Measurements from ENCODE around the gene GPR132.

The GPR132 gene

DNA sequence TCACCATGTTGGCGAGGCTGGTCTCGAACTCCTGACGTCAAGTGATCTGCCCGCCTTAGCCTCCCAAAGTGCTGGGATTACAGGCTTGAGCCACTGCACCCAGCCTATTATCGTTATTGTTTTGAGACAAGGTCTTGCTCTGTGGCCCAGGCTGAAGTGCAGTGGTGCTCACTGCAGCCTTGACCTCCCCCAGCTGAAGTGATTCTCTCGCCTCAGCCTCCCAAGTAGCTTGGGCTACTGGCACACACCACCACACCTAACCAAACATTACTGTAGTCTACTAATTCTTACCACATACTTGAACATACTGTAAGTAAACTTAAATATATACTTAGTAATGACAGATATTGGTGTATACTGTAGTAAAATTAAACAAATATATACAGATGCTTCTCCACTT is 39.8 kb downstream of the GPR132 start:
- Histone ChIP-seq H3K27ac (peak overlapping the region; percentile 69 to 94 (median 85); a peak in 21 of 22 replicates), H3K4me2 (peak overlapping the region; percentile 55 to 99 (median 95)), H3K27me3 (no peaks in the 10 kb centered on the region), H3K36me3 (no peaks in the 10 kb centered on the region), H3K4me3 (no peak overlapping the region), H3K9ac (peak overlapping the region in 10 of 11 experiments; percentile 64 to 89 (median 75); a peak in 18 of 22 replicates), H4K20me1 (peaks cover 0 to 4% (median 3%) of the 10 kb centered on the region in 11 experiments; a peak in 11 of 22 replicates), H3K4me1 (peaks cover 58 to 70% (median 62%) of the 10 kb centered on the region in 10 experiments), H3K9me3 (replicated peaks in 1 of 11) (peaks cover 0 to 15% (median 0%) of the 10 kb centered on the region in 11 experiments; a peak in 4 of 22 replicates)
- TF ChIP-seq Cebpa-rat (IDR thresholded peaks at IDR 0.05) = no peak

DNA sequence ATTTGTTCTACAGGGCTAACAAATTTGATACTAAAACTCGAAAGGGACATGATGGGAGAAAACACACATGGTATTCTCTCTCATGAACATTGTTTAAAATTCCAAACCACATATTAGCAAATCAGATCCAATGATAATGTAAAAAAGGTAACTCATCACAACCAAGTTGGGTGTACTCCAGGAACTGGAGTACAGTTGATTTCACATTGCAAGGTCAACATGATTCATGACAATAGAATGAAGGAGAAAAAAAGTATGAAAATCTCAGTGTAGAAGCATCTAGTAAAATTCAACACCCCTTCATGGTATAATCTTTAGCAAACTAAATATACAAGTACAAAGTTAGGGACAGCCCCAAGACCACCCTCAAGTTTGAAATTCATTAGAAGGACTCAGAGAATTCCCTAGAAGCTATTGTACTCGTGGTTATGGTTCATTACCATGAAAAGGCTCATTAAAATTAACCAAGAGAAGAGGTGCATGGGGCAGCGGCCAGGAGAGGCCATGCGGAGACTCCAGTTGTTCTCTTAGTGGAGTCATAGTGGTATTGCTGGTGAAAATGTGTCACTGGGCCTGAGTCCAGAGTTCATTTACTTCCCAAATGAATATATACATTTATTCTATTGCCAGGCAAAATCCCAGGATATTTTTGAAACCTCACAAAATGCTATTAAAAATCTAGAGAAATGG is 41.3 kb downstream of the GPR132 start:
- peaks cover 0 to 19% (median 17%) of the 10 kb centered on the region in 11 experiments; a peak in 20 of 22 replicates for H4K20me1 ChIP-seq
- H3K9ac ChIP-seq = peak overlapping the region; percentile 64 to 89 (median 75)
- H3K27ac ChIP-seq = peak overlapping the region; percentile 71 to 94 (median 85)
- peak overlapping the region; percentile 55 to 99 (median 95) for H3K4me2 ChIP-seq
- peaks cover 0 to 10% (median 6%) of the 10 kb centered on the region in 11 experiments; a peak in 9 of 22 replicates for H3K36me3 ChIP-seq
- peak overlapping the region in 8 of 10 experiments; percentile 8 to 52 (median 37); a peak in 10 of 20 replicates for H3K4me3 ChIP-seq
- peaks cover 0 to 15% (median 0%) of the 10 kb centered on the region in 11 experiments; a peak in 4 of 22 replicates for H3K9me3 ChIP-seq (replicated peaks in 1 of 11)
- TF ChIP-seq Cebpa-rat (IDR thresholded peaks at IDR 0.05) = no peak
- H3K27me3 ChIP-seq = no peaks in the 10 kb centered on the region
- peaks cover 70 to 80% (median 73%) of the 10 kb centered on the region in 10 experiments for H3K4me1 ChIP-seq

DNA sequence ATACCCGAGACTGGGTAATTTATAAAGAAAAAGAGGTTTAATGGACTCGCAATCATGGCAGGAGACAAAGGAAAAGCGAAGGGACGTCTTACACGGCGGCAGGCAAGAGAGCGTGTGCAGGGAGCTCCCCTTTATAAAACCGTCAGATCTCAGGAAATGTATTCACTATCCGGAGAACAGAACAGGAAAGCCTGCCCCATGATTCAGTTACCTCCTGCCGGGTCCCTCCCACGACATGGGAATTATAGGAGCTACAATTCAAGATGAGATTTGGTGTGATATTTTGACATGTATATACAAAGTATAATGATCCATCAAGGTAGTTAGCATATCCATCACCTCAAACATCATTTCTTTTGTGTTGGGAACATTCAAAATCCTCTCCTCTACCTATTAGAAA is 42.1 kb downstream of the GPR132 start:
- Histone ChIP-seq H3K36me3 (peaks cover 0 to 18% (median 13%) of the 10 kb centered on the region in 11 experiments; a peak in 10 of 22 replicates), H3K4me2 (peak overlapping the region; percentile 89 to 99 (median 98)), H3K27me3 (no peaks in the 10 kb centered on the region), H3K9ac (peak overlapping the region in 4 of 11 experiments; percentile 3 to 89 (median 51); a peak in 5 of 22 replicates), H3K4me1 (peaks cover 77 to 84% (median 81%) of the 10 kb centered on the region in 10 experiments), H3K27ac (peak overlapping the region in 9 of 11 experiments; percentile 80 to 94 (median 87); a peak in 15 of 22 replicates), H3K4me3 (peak overlapping the region in 2 of 10 experiments; percentile 43 to 67; a peak in 3 of 20 replicates), H3K9me3 (replicated peaks in 1 of 11) (peaks cover 0 to 15% (median 0%) of the 10 kb centered on the region in 11 experiments; a peak in 4 of 22 replicates), H4K20me1 (peaks cover under 1 to 27% (median 25%) of the 10 kb centered on the region in 11 experiments; a peak in 20 of 22 replicates)
- no peak for TF ChIP-seq Cebpa-rat (IDR thresholded peaks at IDR 0.05)

DNA sequence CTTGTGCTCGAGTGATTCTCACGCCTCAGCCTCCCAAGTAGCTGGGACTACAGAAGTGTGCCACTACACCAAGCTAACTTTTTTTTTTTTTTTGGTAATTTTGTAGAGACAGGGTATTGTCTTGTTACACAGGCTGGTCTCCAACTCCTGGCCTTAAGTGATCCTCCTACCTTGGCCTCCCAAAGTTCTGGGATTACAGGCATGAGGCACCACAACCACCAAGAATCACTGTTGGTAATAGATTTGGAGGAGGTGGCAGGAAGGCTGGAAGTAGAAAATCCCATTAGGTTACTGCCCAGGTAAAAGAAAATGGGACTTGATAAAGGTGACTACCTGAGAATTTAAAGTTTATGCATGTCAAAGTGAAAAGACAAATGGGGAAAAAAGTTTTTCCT is 43.0 kb downstream of the GPR132 start:
- H3K27ac ChIP-seq = peak overlapping the region in 10 of 11 experiments; percentile 72 to 94 (median 88); a peak in 18 of 22 replicates
- peaks cover 81 to 85% (median 84%) of the 10 kb centered on the region in 10 experiments for H3K4me1 ChIP-seq
- peak overlapping the region; percentile 61 to 77 (median 67) for H3K4me3 ChIP-seq

DNA sequence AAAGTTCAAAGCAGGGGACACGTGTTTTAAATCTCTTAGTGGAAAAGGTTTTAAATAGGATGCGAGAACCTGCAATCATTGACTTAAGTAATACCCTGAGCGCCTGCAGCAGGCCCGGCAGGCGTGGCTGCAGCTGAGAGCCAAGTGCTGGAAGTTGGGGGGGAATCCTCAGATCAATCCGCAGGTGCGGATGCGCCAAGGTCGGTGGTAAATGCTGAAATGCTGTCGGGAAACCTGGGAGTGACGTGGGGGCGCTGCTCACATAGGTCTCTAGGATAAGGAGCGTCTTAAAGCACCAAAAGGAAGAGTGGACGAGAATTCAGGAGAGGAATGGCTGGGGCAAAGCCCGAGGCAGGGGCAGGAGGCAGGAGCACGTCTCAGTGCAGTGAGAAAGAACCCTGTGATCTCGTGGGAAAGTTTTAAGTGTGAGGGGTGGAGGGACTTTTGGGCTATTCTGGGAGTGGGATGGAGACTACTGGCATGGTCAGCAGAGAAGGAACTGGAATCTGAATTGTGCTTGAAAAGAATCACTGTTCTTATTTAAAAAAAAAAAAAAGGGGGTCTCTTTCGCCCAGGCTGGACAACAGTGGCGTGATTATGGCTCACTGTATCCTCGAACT is 43.5 kb downstream of the GPR132 start:
- peaks cover 0 to 32% (median 20%) of the 10 kb centered on the region in 11 experiments; a peak in 11 of 22 replicates for H3K36me3 ChIP-seq
- peak overlapping the region; percentile 89 to 99 (median 98) for H3K4me2 ChIP-seq
- peaks cover 81 to 85% (median 84%) of the 10 kb centered on the region in 10 experiments for H3K4me1 ChIP-seq
- H3K9ac ChIP-seq = peak overlapping the region; percentile 81 to 94 (median 85)
- no peaks in the 10 kb centered on the region for H3K27me3 ChIP-seq
- peak overlapping the region; percentile 61 to 77 (median 67) for H3K4me3 ChIP-seq
- H3K27ac ChIP-seq = peak overlapping the region; percentile 47 to 94 (median 87); a peak in 21 of 22 replicates
- peaks cover 8 to 41% (median 39%) of the 10 kb centered on the region in 11 experiments; a peak in 20 of 22 replicates for H4K20me1 ChIP-seq
- peaks cover 0 to 5% (median 0%) of the 10 kb centered on the region in 11 experiments; a peak in 2 of 22 replicates for H3K9me3 ChIP-seq (replicated peaks in 1 of 11)
- TF ChIP-seq Cebpa-rat (IDR thresholded peaks at IDR 0.05) = no peak

More for the DNA sequence above, 43.0 kb downstream of the GPR132 start:
- Histone ChIP-seq H3K9me3 (replicated peaks in 1 of 11) (peaks cover 0 to 10% (median 0%) of the 10 kb centered on the region in 11 experiments; a peak in 3 of 22 replicates), H3K27me3 (no peaks in the 10 kb centered on the region), H3K36me3 (peaks cover 0 to 27% (median 17%) of the 10 kb centered on the region in 11 experiments; a peak in 10 of 22 replicates), H3K4me2 (peak overlapping the region; percentile 89 to 99 (median 98)), H4K20me1 (peaks cover 7 to 36% (median 34%) of the 10 kb centered on the region in 11 experiments; a peak in 20 of 22 replicates), H3K9ac (peak overlapping the region; percentile 81 to 94 (median 85); a peak in 21 of 22 replicates)
- no peak for TF ChIP-seq Cebpa-rat (IDR thresholded peaks at IDR 0.05)

DNA sequence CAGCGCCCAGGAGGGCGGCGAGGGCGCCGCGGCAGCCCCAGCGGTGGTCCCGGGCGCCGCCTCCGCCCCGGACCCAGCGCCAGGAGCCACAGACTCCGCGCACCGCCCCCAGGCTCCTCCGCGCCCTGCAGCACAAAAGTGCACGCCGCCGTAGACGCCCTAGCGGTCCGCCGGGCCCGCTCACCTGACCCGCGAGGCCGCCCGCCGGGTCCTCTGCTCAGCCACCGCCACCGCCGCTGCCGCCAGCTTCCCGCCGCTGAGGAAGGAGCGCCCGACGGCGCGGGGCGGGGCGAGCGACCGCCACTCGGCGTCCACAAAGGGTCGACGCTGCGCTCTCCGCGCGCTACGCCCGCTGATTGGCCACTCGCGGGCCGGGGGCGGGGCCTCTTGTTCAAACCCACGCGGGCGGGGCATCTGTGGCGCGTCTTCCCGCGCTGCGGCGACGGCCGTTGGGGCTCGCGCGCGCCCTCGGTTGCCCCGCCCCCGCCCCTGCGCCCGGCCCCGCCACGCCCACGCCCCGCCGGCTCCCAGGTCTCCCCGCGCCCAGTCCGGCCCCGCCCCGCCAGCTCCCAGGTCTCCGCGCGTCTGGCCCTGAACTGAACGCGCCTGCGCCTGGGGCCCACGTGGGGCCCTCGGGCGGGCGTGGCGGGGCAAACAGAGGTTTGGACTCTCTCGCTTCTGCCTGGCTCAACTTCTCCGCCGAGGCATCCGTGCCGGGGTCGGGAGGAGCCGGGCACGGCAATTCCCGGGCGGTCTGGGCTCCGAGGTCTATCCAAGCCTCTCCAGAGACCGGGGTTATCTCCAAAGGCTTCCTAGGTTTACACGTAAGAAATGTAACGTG is 44.2 kb downstream of the GPR132 start, which contains the start of gene CDCA4:
CDCA4 (minus strand) TSS at position 269 of the 841 bp plus-strand sequence. CDS start 9,154 bp downstream, outside the sequence.
- H3K4me2 ChIP-seq = peak within 1 kb of the TSS; percentile 92 to 99 (median 98)
- peak within 1 kb of the TSS; percentile 54 to 99 (median 99) for H3K27ac ChIP-seq
- H3K9ac ChIP-seq = peak within 1 kb of the TSS; percentile 87 to 100 (median 98)
- TF ChIP-seq Cebpa-rat (IDR thresholded peaks at IDR 0.05) = no peak
- peaks cover 81 to 85% (median 84%) of the 10 kb centered on the region in 10 experiments for H3K4me1 ChIP-seq
- peak within 1 kb of the TSS; percentile 87 to 97 (median 94) for H3K4me3 ChIP-seq
- H4K20me1 ChIP-seq = peaks cover 15 to 48% (median 46%) of the 10 kb centered on the region in 11 experiments; a peak in 21 of 22 replicates
- no peaks in the 10 kb centered on the region for H3K27me3 ChIP-seq
- H3K36me3 ChIP-seq = peaks cover 0 to 39% (median 27%) of the 10 kb centered on the region in 11 experiments; a peak in 11 of 22 replicates
- H3K9me3 ChIP-seq (replicated peaks in 1 of 11) = no peaks in the 10 kb centered on the region

DNA sequence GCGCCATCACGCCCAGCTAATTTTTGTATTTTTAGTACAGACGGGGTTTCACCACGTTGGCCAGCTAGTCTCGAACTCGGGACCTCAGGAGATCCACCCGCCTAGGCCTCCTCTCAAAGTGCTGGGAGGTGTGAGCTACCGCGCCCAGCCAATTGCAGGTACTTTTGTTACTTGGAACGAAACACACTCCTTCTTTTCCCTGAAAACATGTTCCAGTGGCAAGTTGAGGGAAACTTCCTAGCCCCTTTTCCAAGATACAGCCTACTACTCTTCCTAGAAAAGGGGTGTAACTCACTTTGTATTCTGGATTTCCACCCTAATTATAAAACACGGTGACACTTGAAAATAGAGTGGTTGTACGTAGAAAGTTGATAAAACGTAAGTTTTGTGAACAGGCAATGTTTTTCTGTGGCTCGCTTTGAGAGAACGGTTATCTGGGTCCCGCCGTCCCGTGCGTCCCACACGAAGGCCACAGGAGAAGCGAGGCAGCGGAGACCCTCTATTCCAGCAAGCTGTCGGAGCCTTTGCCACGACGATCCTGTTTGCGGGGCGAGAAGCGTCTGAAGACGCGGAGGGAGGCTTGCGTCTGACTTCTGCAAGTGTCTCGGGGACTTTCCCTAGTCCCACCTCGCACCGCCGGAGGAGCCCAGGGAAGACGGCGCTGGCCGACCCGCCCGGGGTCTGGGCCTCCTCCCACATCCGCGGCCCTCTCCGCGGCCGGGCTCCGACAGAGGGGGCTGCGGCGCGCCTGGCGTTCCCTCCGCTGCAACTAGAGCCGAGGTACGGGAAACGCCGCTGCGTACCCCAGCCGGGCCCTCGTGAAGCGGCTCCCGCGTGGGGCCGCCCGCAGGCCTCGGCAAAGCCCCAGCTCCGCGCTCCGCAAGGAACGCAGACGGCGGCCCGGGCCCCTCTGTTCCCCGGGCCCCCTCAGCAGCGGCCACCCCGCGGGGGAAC is 45.1 kb downstream of the GPR132 start:
- H3K9me3 ChIP-seq (replicated peaks in 1 of 11) = no peaks in the 10 kb centered on the region
- peak overlapping the region; percentile 78 to 98 (median 92) for H3K4me2 ChIP-seq
- H3K4me1 ChIP-seq = peaks cover 81 to 85% (median 84%) of the 10 kb centered on the region in 10 experiments
- H4K20me1 ChIP-seq = peaks cover 24 to 57% (median 55%) of the 10 kb centered on the region in 11 experiments; a peak in 21 of 22 replicates
- H3K36me3 ChIP-seq = peaks cover 0 to 48% (median 34%) of the 10 kb centered on the region in 11 experiments; a peak in 12 of 22 replicates
- peak overlapping the region; percentile 54 to 99 (median 99) for H3K27ac ChIP-seq
- no peak for TF ChIP-seq Cebpa-rat (IDR thresholded peaks at IDR 0.05)
- H3K4me3 ChIP-seq = peak overlapping the region; percentile 87 to 97 (median 94)
- peak overlapping the region; percentile 87 to 100 (median 98) for H3K9ac ChIP-seq
- H3K27me3 ChIP-seq = no peaks in the 10 kb centered on the region
